K562 (cell line): Measurements from ENCODE around the gene P4HB.

Source experiments
- ASH1L ChIP-seq: fragments of 450-650 bp; IDR thresholded peaks from 2 replicates; pipeline ENCODE4 v1.6.1; 2018; ENCODE audit warnings: borderline replicate concordance, mild to moderate bottlenecking, low read depth; ENCODE audit not compliant: partially characterized antibody
- CBFB ChIP-seq: sonication (generic); formaldehyde crosslinking; IDR thresholded peaks from 2 replicates; pipeline ENCODE4 v1.4.0; 2020; ENCODE audit warnings: mild to moderate bottlenecking, missing genetic modification reagents
- ELF4 ChIP-seq: fragments of 450-650 bp; formaldehyde crosslinking; IDR thresholded peaks from 2 replicates; pipeline ENCODE4 v1.4.0; 2022; ENCODE audit warnings: missing genetic modification characterization
- HDAC8 ChIP-seq: fragments of 450-650 bp; IDR thresholded peaks from 2 replicates; pipeline ENCODE4 v1.6.1; 2016; ENCODE audit warnings: mild to moderate bottlenecking, missing genetic modification characterization, moderate library complexity, missing compliant biosample characterization
- POLR2AphosphoS5 ChIP-seq: IDR thresholded peaks from 2 replicates; pipeline ENCODE4 v1.6.1; 2011; ENCODE audit warnings: mild to moderate bottlenecking, low read depth, low read length, moderate library complexity; ENCODE audit not compliant: control insufficient read depth, insufficient read depth
- RAD51 ChIP-seq: fragments of 450-650 bp; IDR thresholded peaks from 2 replicates; pipeline ENCODE4 v1.7.1; 2016; ENCODE audit warnings: low read depth, mild to moderate bottlenecking, borderline replicate concordance
- SUPT5H ChIP-seq: fragments of 450-650 bp; IDR thresholded peaks from 2 replicates; pipeline ENCODE4 v1.6.1; 2016
- ZNF121 ChIP-seq: sonication (generic); formaldehyde crosslinking; conservative IDR thresholded peaks from 2 replicates; pipeline ENCODE4 v1.8.0; 2022; ENCODE audit warnings: missing genetic modification reagents
- ZNF324 ChIP-seq: fragments of 250-450 bp; sonication (Bioruptor Pico); IDR thresholded peaks from 2 replicates; pipeline ENCODE4 v1.4.0; 2020; ENCODE audit warnings: mild to moderate bottlenecking
- TF ChIP-seq, protein P1 (sequence below): IDR thresholded peaks from 3 replicates; pipeline ENCODE4 v1.6.1; 2011; ENCODE audit warnings: borderline replicate concordance, mild to moderate bottlenecking; ENCODE audit not compliant: insufficient read length, insufficient read depth
- TF ChIP-seq, protein P2 (sequence below): sonication (generic); formaldehyde crosslinking; IDR thresholded peaks from 2 replicates; pipeline ENCODE4 v1.5.0; 2020; ENCODE audit warnings: missing genetic modification reagents
- TF ChIP-seq, protein P3 (sequence below): sonication (generic); formaldehyde crosslinking; IDR thresholded peaks from 2 replicates; pipeline ENCODE4 v1.8.0; 2022; ENCODE audit warnings: missing genetic modification reagents, mild to moderate bottlenecking, borderline replicate concordance
- TF ChIP-seq, protein P4 (sequence below): sonication (generic); formaldehyde crosslinking; IDR thresholded peaks from 2 replicates; pipeline ENCODE4 v1.8.1; 2022; ENCODE audit warnings: missing genetic modification reagents

DNA sequence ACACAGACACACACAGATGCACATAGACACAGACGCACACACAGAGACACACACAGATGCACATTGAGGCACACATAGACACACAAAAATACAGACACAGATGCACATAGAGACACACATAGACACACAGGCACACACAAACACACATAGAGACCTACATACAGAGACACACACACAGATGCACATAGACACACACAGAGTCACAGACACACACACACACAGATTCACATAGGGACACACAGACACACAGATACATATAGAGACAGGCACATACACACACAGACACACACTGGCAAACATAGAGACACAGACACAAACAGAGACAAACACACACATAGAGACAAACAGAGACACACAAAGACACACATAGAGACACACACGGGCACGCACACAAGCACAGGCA is 66.3 kb downstream of the P4HB start:
- TF ChIP-seq, protein P1, sequence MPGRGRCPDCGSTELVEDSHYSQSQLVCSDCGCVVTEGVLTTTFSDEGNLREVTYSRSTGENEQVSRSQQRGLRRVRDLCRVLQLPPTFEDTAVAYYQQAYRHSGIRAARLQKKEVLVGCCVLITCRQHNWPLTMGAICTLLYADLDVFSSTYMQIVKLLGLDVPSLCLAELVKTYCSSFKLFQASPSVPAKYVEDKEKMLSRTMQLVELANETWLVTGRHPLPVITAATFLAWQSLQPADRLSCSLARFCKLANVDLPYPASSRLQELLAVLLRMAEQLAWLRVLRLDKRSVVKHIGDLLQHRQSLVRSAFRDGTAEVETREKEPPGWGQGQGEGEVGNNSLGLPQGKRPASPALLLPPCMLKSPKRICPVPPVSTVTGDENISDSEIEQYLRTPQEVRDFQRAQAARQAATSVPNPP: no peak
- TF ChIP-seq POLR2AphosphoS5 (no peak), SUPT5H (no peak), ASH1L (no peak), ZNF121 (CRISPR knock-in tag) (no peak), ELF4 (CRISPR knock-in tag) (no peak), RAD51 (no peak), ZNF324 (CRISPR knock-in tag) (no peak), HDAC8 (tag) (no peak), CBFB (CRISPR knock-in tag) (no peak)
- TF ChIP-seq, protein P2, sequence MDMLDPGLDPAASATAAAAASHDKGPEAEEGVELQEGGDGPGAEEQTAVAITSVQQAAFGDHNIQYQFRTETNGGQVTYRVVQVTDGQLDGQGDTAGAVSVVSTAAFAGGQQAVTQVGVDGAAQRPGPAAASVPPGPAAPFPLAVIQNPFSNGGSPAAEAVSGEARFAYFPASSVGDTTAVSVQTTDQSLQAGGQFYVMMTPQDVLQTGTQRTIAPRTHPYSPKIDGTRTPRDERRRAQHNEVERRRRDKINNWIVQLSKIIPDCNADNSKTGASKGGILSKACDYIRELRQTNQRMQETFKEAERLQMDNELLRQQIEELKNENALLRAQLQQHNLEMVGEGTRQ (CRISPR knock-in tag): no peak
- TF ChIP-seq, protein P3, sequence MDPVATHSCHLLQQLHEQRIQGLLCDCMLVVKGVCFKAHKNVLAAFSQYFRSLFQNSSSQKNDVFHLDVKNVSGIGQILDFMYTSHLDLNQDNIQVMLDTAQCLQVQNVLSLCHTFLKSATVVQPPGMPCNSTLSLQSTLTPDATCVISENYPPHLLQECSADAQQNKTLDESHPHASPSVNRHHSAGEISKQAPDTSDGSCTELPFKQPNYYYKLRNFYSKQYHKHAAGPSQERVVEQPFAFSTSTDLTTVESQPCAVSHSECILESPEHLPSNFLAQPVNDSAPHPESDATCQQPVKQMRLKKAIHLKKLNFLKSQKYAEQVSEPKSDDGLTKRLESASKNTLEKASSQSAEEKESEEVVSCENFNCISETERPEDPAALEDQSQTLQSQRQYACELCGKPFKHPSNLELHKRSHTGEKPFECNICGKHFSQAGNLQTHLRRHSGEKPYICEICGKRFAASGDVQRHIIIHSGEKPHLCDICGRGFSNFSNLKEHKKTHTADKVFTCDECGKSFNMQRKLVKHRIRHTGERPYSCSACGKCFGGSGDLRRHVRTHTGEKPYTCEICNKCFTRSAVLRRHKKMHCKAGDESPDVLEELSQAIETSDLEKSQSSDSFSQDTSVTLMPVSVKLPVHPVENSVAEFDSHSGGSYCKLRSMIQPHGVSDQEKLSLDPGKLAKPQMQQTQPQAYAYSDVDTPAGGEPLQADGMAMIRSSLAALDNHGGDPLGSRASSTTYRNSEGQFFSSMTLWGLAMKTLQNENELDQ: no peak
- TF ChIP-seq, protein P4, sequence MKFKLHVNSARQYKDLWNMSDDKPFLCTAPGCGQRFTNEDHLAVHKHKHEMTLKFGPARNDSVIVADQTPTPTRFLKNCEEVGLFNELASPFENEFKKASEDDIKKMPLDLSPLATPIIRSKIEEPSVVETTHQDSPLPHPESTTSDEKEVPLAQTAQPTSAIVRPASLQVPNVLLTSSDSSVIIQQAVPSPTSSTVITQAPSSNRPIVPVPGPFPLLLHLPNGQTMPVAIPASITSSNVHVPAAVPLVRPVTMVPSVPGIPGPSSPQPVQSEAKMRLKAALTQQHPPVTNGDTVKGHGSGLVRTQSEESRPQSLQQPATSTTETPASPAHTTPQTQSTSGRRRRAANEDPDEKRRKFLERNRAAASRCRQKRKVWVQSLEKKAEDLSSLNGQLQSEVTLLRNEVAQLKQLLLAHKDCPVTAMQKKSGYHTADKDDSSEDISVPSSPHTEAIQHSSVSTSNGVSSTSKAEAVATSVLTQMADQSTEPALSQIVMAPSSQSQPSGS (CRISPR knock-in tag): no peak
